AG09319 (cell line): ENCODE results near the gene C19orf44.
"Not testable (repeated sequence)": the region's sequence is repeated elsewhere in the genome, so short reads cannot be mapped to it uniquely, and the experiment has no call there.

ENCODE experiments used
- DNase-seq: peaks from one replicate; pipeline ENCODE4 v3.0.0-alpha.2; 2010; ENCODE audit warnings: low read depth; ENCODE audit errors: extremely low read depth
- CTCF ChIP-seq: IDR thresholded peaks from 2 replicates; pipeline ENCODE4 v1.5.1; 2011; ENCODE audit warnings: low read depth, mild to moderate bottlenecking, inconsistent platforms, low read length, moderate library complexity

The C19orf44 gene

GRCh38 chr19:16544473-16545231, 48.5 kb downstream of the C19orf44 start:
- DNase-seq = no peak
- TF ChIP-seq CTCF = no peak

DNA sequence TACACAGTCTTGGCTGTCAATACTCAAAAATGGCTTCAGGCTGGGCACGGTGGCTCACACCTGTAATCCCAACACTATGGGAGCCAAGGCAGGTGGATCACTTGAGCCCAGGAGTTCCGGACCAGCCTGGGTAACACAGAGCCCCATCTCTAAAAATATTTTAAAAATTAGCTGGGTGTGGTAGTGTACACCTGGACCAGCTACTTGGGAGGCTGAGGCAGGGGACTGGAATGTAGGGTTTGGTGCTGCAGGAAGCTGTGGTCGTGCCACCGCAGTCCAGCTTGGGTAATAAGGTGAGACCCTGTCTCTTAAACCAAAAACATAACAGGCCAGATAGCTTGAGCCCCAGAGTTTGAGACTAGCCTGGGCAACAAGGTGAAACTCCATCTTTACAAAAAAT, 52.8 kb downstream of the C19orf44 start:
- TF ChIP-seq CTCF = no peak
- no peak for DNase-seq

- DNase-seq = not testable (repeated sequence)
These were observed 55.7 kb downstream of the C19orf44 start for GRCh38 chr19:16551902-16552301.

- TF ChIP-seq CTCF = no peak
- DNase-seq = no peak
These were observed 58.6 kb downstream of the C19orf44 start for GRCh38 chr19:16554776-16555175.

DNA sequence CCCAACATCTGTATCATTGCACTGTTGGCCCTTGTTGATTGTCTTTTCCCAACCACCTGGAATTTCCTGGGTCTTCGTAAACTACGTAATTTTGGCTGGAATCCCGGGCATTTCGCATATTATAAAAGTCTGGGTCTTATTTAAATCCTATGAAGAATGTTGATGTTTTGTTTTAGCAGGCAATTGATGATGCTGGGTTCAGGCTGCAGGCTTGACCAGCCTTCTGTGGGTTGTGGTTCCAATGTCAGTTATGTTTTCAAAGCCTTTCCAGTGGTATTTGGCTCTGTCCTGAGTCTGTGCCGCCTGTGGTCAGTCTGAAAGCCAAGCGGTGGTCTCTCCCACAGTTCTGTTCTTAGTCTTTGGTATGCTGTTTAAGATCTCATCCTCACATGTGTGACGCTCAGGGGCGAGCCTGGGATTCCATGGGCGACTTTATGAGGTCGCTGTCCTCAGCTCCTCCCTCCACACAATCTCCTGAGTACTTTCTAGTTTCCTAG, 63.6 kb downstream of the C19orf44 start:
- no peak for TF ChIP-seq CTCF
- DNase-seq = no peak

DNA sequence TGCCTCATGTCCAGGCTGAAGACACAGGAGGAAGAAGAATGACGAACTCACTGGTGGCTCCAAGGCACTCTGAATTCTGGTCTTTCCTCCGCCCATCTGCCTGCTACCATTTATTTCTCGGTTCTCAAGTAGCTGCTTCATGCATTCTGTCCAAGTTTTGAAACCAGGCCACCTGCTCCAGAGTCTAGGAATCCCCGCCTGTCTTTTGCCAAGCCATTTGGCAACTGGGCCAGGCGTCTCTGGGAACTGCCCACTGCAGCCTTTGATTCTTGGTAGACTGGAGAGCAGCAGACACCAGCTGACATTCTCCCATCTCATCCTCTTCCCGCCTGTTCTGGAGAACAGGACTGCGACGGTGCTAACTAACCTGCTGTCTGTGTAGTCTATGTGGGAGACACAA, 65.2 kb downstream of the C19orf44 start:
- no peak for TF ChIP-seq CTCF
- no peak for DNase-seq

DNA sequence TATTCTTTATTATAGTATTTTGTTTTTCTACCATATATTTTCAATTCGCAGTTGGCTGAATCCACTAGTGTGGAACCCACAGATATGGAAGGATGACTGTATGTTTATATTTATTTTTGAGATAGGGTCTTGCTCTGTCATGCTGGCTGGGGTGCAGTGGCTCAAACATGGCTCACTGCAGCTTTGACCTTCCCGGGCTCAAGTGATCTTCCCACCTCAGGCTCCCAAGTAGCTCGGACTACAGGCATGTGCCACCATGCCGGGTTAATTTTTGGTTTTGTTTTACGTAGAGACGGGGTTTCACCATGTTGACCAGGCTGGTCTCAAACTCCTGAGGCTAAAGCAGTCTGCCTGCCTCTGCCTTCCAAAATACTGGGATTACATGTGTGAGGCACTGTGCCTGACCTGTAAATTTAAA, 66.4 kb downstream of the C19orf44 start:
- no peak for TF ChIP-seq CTCF
- DNase-seq = no peak

- TF ChIP-seq CTCF = no peak
- no peak for DNase-seq
These were observed 68.6 kb downstream of the C19orf44 start for GRCh38 chr19:16564842-16565241.
